HG02981 (cell line): ENCODE results near the gene ARFGAP1.

ENCODE experiments used
- ATAC-seq: cut with Tn5 transposase; IDR thresholded peaks from one replicate; pipeline ENCODE4 v1.9.1; 2021; ENCODE audit warnings: mild to moderate bottlenecking, moderate library complexity; ENCODE audit not compliant: unreplicated experiment

Gene ARFGAP1

DNA sequence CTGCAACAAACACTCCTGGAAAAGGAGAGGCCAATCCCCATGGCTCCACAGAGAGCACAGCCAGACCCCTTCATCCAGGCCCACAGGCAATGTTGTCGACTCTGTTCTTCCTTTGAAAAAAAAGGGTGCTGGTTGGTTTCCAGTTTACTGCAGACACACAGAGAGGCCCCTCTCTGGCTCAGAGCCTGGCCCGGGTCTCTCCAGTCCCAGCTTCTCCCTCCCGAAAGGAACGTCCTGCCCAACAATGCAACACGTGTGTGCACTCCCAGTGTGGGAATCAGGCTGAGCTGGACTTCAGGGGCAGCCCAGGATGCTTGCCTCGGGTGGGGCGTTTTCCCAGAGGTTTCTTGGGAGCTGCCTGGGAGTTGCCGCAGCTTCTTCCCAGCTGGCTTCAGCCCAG, 13.8 kb upstream of the ARFGAP1 start:
- ATAC-seq, result no peak

DNA sequence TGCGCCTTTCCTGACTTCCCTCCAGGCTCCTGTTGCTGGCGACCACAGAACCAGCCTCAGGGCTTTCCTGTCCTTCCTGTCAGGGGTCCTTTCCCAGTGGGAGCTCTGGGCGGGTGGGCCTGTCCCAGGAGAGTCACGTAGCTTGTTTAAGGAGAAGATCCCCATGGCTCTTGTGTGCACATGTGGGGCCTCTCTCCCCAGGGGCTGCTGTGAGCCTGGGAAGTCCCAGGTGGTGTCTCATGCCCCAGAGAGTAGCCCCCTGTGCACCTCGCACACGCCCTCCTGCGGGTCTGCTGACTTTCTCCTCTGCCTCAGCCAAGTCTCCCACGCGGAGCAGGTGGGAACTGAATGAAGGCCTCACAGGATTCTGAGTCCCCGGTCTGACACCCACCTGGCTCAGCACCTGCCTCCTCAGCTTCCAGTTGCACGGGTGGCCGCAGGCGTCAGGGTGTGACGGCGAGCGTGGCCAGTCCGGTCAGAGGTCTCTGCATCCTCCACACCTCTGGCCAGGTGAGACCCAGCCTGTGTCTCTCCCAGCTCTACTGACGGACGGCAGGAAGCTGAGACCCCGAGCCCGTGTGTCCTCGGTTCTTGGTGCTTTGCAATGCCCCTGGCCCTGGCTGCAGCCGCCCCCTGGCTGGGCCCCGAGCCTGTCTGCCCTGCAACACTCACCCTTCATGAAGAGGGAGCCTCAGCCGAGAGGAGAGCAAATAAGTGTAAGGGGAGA, 12.7 kb upstream of the ARFGAP1 start:
- ATAC-seq, result no peak

DNA sequence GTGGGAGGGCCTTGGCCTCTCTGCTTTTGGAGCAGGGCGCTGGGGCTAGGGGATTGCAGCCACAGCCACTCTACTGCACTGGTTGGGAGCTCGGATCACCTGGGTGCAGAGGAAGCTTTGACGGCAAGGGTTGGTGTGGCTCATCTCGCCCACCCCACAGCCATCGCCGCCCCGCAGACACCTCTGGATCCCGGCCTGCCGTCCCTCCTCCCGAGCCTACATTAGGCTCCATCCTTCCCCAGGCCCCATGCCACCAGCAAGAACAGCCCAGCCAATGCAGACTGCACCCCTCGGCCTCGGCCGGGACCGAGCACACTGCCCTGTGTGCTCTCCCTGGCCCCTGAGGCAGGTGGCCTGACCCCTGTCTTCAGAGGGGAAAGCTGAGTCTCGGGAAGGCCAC, 12.1 kb upstream of the ARFGAP1 start:
- ATAC-seq, result no peak

DNA sequence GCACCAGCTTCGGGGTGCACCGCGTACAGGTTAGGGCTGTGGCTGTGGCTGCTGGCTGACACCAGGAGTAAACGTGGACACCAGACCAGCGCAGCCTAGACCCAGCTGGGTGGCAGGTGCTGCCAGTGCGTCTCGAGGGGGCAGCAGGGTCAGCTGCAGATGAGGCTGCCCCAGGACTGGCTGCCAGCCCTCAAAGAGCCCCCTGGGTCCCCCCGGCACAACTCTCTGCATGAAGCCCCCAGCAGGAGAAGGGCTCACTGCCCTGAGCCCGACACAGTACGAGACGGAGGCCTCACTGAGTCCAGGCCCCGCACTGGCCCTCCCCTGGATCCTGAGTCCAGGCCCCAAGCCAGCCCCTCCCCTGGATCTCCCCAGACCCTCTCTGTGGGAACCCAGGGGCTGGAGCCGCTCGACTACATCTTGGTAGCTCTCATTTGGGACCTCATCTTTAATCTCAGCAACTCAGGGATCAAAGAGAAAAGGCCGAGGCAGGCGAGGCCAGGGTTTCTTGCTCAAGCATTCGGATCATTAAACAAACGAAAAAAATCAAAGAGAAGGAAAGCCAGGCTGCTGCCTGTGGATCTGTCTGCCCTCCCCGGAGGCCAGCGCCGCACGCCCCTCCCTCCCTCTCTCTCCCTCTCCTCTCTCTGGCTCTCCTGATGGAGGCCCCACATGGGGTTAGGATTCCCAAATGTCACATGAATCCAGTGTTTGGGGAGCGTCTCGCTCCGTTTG, 11.4 kb upstream of the ARFGAP1 start:
- ATAC-seq, result no peak

DNA sequence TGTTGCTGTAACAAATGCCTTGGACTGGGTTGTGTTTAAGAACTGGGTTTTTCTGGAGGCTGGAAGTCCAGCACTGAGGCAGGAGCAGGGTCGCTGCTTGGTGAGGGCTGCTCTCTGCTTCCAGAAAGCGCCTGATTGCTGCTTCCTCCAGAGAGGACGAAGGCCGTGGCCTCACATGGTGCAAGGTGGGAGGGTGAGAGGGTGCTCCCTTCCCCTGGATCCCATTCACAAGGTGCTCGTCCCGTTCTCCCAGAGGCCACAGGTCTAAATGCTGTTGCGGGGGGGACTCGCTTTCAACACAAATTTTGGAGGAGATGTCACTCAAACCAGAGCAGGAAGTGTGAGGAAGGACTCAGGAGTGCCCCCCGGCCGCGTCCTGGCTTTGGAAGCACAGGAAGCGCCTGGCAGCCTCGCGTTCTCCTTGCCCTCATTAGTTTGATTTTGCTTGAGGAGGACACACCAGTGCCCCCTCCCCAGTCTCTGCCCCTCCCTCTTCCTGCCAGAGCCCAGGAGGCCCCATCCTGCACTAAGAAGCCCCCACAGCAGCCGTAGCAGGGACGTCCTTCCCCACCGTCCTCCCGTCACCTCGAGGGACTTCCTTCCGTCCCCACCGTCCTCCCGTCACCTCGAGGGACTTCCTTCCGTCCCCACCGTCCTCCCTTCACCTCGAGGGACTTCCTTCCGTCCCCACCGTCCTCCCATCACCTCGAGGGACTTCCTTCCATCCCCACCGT, 10.7 kb upstream of the ARFGAP1 start:
- ATAC-seq, result no peak

DNA sequence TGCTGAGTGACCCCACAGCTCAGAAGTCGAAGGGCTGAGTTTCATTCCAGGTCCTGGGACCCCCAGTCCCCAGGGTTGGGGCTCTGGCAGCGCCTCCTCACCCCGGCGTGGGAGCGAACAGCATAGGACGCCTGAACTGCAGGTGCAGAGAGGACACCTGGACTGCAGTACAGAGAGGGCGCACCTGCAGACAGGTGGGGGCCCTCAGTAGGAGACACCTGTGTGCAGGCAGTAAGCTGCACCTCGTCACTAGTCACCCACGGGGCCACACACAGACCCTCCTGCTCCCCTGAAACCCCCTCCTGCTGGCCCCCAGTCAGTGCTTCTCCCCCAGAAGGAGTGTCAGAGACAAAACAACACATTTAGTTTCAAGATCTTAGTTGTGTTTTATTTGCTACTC, 9.8 kb upstream of the ARFGAP1 start:
- no peak for ATAC-seq

DNA sequence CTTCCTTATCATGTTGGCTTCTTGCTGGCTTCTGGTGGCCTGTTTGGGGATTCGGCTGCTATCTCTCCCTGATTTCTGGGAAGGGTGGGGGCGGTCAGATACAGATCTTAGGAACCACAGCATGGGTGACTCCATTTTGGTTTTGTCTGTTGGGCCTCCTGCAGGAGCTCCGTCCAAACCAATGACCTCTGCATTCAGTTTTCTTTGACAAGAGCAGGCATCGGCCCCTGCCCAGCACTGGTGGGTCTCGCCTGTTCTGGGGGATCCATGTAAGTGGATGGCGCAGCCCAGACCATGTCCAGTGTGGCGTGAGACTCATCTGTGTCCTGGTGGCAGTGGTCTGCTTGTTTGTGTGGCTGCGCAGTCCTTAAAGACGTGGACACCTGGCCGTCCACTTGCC, 8.6 kb upstream of the ARFGAP1 start:
- ATAC-seq, result no peak

DNA sequence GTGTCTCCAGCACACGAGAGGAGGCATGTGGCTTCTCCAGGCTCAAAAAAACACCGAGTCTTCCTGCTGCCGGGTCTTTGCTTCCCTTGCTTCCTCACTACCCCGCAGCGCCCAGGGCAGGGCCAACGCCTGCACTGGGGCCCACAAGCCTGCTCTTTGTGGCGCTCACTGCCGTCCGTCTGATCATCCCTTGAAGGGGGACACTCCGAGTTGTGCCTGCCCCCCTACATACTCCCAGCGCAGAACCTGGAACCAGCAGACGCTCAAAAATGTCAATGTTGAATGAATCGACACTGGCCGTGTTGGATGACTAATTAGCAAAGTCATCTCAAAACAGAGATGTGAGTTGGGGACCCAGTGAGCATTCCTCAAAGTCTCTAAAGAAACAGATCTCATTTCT, 8.1 kb upstream of the ARFGAP1 start:
- no peak for ATAC-seq

DNA sequence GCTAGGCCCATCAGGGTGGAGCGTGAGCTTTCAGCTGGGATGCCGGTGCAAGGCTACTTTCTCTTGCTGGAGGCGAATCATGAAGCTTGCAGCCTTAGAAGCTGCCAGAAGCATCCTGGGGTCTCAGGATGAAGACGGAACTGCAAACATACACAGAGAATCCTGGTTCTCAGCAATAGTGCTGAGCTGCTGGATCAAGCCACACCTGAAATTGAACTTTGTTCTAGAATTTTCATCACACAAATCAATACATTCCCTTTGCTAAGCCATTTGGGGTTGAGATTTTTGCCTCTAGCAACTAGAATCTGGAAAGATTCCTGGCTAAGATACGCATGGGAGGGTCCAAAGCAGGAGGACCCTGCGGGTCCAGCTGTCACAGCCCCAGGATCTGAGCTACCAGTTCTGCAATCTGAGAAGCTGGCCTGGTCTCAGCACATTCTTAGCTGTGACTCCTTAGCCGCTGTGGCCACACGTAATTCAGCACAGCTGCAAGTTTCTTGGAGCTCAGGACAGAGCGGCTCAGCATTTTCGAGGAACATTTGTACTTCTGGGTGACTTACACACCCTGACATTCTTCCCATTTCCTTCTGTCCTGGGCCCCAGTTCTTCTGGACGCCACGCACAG, 6.6 kb upstream of the ARFGAP1 start:
- ATAC-seq, result no peak

DNA sequence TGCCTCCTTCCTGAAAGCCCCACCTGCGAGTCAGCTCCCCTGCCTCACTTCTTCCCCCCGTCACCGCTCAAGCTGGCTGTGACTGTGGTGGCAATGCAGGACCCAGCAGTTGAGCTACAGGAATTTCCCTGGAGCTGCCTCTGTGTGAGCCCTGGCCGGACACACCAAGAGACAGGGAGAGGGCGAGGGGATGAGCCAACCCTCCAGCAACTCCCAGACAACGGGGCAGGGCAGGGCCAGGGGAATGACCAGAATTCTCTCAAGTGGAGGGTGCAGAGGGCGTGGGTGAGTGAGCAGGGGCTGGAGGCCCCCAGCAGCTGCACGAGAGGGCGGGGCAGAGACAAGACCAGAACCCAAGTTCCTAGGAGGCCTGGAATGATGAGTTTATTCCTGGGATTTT, 4.9 kb upstream of the ARFGAP1 start:
- no peak for ATAC-seq

DNA sequence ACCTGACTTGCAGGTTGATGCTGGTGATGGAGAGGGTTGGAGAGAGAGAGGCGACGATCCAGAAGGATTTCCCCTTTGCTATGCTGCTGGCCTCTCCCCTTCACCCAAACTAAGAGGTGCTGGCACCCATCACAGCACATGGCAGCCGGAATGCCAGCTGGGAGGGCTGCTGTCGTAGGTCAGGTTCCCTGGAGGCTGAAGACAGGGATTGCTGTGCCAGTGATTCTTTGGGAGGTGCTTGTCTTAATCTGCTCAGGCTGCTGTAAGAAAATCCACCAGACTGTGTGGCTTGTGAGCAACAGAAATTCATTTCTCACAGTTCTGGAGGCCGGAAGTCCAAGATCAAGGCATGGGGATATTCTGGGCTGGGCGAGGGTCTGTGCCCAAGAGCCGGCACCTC, 4.4 kb upstream of the ARFGAP1 start:
- ATAC-seq, result no peak

DNA sequence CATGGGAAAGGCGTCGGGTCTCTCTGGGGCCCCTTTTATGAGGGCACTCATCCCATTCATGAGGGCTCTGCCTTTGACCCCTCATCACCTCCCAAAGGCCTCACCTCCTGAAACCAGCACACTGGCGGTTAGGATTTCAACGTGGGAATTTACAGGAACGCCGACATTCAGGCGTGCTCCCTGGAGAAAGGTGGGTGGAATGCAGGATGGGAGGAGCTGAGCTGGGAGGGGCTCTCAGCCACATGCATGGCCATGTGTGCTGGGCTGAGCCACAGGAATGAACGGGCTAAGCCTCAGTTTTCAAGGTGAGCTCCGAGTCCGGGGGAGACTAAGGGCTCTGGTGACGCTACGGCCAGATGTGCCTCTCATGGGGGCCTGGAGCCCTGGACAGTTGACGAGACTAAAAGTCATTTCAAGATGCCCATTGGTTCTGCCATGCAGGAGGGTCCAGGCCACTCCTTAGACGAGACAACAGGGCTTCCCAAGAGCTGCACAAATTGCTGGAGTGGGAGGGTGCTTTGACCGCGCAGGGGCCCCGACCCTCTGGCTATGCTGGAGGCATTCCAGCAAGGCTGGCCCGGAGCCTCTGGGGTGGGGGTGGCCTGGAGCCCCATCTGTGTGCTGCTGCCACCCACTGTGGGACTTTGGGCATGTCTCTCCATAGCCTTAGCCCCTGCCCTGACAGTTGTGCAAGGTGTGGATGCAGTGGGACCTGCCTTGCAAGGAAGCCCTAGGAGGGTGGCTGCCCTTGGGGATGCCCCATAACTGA, 3.8 kb upstream of the ARFGAP1 start:
- no peak for ATAC-seq

DNA sequence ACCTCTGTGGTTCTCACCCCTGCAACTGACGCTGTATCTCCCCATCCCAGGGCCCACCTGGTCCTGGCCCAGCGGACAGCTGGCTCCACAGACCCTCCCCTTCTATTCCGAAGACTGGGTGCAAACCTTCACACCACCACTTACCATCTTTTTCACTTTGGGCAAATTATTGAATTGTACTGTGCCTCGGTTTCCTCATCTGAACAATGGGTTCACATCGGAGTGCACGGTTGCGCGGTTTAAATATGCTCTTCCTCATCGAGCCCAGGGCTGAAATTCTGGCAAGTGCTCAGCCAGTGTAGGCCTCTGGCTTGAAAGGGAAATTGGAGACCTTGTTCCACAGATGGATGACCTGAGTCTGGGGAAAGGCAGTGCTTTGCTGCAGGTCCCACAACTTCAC, 2.9 kb upstream of the ARFGAP1 start:
- ATAC-seq, result no peak

DNA sequence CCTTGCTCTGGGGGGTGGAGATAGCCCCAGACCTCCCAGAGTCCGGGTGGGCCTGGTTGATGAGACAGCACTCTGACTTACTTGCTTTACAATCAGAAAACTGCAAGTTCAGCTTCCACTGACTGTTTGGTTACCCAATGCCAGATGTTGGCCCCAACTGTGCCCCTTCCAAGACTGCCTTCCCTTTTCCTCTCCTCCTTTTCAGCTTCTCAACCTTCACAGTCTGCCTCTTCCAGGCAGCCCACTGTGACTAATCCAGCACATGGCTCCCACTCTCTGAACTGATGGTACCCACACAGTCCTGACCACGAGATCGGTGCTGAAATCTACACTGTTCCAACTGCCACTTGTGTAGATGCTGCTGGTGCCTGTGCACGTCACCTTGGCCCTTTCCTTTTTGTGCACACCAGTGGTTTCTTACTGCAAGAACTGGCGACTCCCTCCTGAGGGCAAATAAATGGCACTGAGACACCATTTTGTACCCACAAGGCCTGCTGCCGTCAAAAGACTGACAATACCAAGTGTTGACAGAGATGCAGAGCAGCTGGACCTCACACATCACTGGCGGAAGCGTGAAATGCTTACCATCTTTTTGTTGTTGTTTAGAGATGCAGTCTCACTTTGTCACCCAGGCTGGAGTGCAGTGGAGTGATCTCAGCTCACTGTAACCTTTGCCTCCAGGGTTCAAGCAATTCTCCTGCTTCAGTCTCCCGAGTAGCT, 1.8 kb upstream of the ARFGAP1 start:
- no peak for ATAC-seq

DNA sequence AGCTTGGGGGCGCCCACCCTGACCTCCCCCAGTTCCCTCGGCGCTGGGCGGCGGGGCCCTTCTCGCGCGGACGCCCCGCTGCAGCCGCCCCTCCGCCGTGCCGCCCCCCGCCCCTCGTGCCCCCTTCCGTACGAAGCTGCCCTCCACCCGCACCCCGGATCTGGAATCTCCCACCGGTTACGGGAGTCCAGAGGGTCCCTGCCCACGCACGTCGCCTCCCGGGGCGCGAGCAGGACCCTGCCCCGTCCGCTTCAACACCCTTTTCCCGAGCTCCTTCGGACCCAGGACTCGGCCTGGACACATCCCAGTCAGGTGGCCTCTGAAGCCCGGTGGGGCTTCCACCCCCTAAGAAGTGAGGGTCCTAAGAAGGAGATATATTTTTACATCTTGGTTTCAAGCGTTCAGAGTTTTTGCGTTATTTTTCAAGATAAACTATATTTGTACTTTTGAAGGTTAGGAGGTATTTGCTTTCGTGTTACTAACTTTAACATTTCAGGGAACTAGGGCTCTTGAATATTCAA, 506 bp downstream of the ARFGAP1 start:
- ATAC-seq, result no peak

DNA sequence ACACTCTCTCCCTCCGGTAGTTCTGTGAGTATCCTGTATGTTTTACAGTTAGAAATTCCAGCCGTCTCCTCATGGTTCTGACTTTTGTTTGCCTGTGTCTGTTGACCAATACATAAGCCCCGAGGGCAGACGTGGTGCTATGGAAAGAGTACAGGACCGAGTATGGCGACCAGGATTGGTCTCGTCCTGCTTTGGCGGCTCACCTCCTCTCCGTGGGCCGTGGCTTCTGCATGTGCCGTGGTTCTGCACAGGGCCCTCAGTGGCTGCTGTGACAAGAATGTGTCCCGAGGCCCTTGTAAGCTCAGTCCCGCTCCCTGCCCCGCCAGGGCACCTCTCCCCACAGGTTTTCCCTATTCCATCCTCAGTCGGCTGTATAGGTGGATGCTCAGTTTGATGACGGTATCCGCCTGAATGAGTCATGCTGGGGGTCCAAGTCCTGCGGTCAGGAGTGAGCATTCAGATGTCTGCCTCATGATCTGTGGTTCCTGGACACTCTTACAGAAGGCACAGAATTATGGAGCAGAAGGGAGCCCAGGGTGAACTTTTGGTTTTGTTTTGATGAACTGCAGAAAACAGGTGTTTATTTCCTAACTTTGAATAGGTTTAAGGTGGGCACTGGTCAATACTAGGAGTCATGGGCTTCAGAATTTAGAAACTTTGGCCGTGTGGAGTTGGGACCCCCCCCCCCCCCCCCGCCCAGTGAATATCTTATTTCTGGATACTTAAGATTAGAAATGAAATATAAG, 1.2 kb downstream of the ARFGAP1 start:
- ATAC-seq, result no peak

DNA sequence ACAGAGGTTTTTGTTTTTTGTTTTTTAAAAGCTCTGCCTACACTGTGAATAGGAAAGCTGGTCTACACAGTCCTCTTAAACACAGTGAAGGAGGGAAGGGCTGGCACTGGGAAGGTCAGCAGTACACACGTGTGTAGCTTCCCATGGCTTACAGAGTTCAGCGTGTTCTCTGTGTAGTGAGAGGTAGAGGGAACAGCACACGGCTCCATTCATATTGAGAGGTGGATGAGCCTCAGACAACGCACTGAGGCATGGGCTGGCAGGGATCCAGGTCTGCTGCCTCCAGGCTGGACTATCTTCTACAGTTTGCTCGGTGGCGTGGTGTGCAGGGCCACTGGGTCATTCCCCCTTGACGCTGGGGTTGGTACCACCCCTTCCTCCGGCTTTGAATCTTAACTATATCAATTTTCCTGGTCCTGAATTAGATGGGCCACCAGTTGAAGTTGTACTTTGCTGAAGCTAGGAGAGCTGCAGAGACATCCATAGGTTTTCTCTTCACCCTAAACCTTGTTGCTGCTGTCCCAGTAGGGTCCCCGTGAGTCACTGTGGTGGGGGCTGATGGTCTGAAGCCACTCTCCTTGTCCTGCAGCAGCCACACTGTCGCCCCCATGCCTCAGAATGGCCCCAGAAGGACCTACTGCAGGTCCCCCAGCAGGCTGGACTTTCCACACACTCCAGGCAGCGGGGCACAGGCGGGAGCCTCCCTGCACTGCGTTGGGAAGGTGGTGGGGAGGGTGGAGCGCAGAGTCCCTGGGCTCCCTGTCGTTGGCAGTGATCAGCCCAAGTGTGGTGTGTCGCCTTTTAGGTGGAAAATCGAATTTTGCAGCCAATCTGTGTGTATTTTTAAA, 2.0 kb downstream of the ARFGAP1 start:
- ATAC-seq, result no peak

DNA sequence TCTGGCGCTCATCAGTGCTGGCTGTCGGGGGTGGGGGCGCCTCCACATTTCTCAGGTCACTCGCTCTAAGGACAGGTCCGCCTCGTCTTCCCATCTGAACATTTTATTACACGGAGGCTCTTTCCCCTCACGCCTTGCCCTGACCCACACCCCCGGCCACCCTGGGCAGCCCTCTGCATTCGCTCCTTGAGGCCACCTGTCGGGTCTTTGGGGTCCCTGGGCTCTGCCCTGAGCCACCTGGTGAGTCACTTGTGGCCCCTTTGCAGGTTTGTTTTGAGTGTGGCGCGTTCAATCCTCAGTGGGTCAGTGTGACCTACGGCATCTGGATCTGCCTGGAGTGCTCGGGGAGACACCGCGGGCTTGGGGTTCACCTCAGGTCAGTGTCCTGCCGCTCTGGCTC, 3.2 kb downstream of the ARFGAP1 start:
- ATAC-seq, result no peak
